ENCODE results near the gene ESRRA. TPM values are rescaled to one million over a fixed set of nuclear protein-coding genes. Genes with fewer than 3 reads are reported as not detected.

The ESRRA gene
- total RNA-seq, 2 donors from 2014 or later: 25.7 to 26.6 TPM

GRCh38 chr11:64340671-64341335 is 35.5 kb downstream of the ESRRA start:
- Mint-ChIP-seq H3K4me1 (peaks cover 29% of the 10 kb centered on the region), H3K27ac (peak overlapping the region; percentile 98), H3K36me3 (ENCODE audit: low read depth) (peaks cover 3% of the 10 kb centered on the region), H3K4me3 (peak overlapping the region; percentile 95), H3K27me3 (no peaks in the 10 kb centered on the region)
- no peaks in the 10 kb centered on the region for H3K9me3 ChIP-seq (ENCODE audit: control insufficient read depth, low read length, poor library complexity, severe bottlenecking)
- DNase-seq: peak; percentile 67 to 69 (median 68)
- ATAC-seq: peak; percentile 47

- no peak for DNase-seq
- Mint-ChIP-seq H3K4me3 (peak overlapping the region; percentile 95), H3K27ac (peak overlapping the region; percentile 98), H3K27me3 (no peaks in the 10 kb centered on the region), H3K36me3 (ENCODE audit: low read depth) (peaks cover 3% of the 10 kb centered on the region), H3K4me1 (peaks cover 29% of the 10 kb centered on the region)
- no peaks in the 10 kb centered on the region for H3K9me3 ChIP-seq (ENCODE audit: control insufficient read depth, low read length, poor library complexity, severe bottlenecking)
- no peak for ATAC-seq
These were observed 36.1 kb downstream of the ESRRA start for GRCh38 chr11:64341429-64341828.

GRCh38 chr11:64341851-64342791 is 36.8 kb downstream of the ESRRA start:
- Mint-ChIP-seq H3K27ac (peak overlapping the region; percentile 98), H3K36me3 (ENCODE audit: low read depth) (peaks cover 3% of the 10 kb centered on the region)
- no peaks in the 10 kb centered on the region for H3K9me3 ChIP-seq (ENCODE audit: control insufficient read depth, low read length, poor library complexity, severe bottlenecking)

GRCh38 chr11:64342869-64343745 is 37.8 kb downstream of the ESRRA start:
- H3K36me3 Mint-ChIP-seq (ENCODE audit: low read depth): peaks cover 3% of the 10 kb centered on the region
- no peaks in the 10 kb centered on the region for H3K9me3 ChIP-seq (ENCODE audit: control insufficient read depth, low read length, poor library complexity, severe bottlenecking)
- peak overlapping the region; percentile 68 for H3K4me3 Mint-ChIP-seq
- ATAC-seq (no peak), DNase-seq (no peak)
- peaks cover 29% of the 10 kb centered on the region for H3K4me1 Mint-ChIP-seq
- H3K27me3 Mint-ChIP-seq: no peaks in the 10 kb centered on the region
- H3K27ac Mint-ChIP-seq: no peak overlapping the region

More at GRCh38 chr11:64341851-64342791, 36.8 kb downstream of the ESRRA start:
- H3K4me1 Mint-ChIP-seq: peaks cover 27% of the 10 kb centered on the region
- no peaks in the 10 kb centered on the region for H3K27me3 Mint-ChIP-seq
- DNase-seq (peak; percentile 83 to 89 (median 88)), ATAC-seq (peak; percentile 69)
- peak overlapping the region; percentile 95 for H3K4me3 Mint-ChIP-seq

- DNase-seq: no peak
- no peak overlapping the region for H3K4me3 Mint-ChIP-seq
- H3K27me3 Mint-ChIP-seq: no peaks in the 10 kb centered on the region
- peak overlapping the region; percentile 43 for H3K27ac Mint-ChIP-seq
- H3K9me3 ChIP-seq (ENCODE audit: control insufficient read depth, low read length, poor library complexity, severe bottlenecking): no peaks in the 10 kb centered on the region
- H3K36me3 Mint-ChIP-seq (ENCODE audit: low read depth): peaks cover 3% of the 10 kb centered on the region
- H3K4me1 Mint-ChIP-seq: peaks cover 28% of the 10 kb centered on the region
- no peak for ATAC-seq
These were observed 38.6 kb downstream of the ESRRA start for GRCh38 chr11:64343767-64344559.

- peak overlapping the region; percentile 43 for H3K27ac Mint-ChIP-seq
- peaks cover 3% of the 10 kb centered on the region for H3K36me3 Mint-ChIP-seq (ENCODE audit: low read depth)
- DNase-seq (no peak), ATAC-seq (no peak)
- no peaks in the 10 kb centered on the region for H3K9me3 ChIP-seq (ENCODE audit: control insufficient read depth, low read length, poor library complexity, severe bottlenecking)
- no peak overlapping the region for H3K4me3 Mint-ChIP-seq
- peaks cover 20% of the 10 kb centered on the region for H3K4me1 Mint-ChIP-seq
- no peaks in the 10 kb centered on the region for H3K27me3 Mint-ChIP-seq
These were observed 39.5 kb downstream of the ESRRA start for GRCh38 chr11:64344787-64345186.

- H3K27ac Mint-ChIP-seq: peak overlapping the region; percentile 19
- H3K4me3 Mint-ChIP-seq: no peak overlapping the region
These were observed 42.0 kb downstream of the ESRRA start for GRCh38 chr11:64347193-64347867.

GRCh38 chr11:64348383-64349024 is 43.2 kb downstream of the ESRRA start:
- Mint-ChIP-seq H3K4me1 (peaks cover 11% of the 10 kb centered on the region), H3K27me3 (no peaks in the 10 kb centered on the region), H3K36me3 (ENCODE audit: low read depth) (peaks cover 3% of the 10 kb centered on the region), H3K4me3 (no peak overlapping the region), H3K27ac (no peak overlapping the region)
- DNase-seq: no peak
- no peak for ATAC-seq
- no peaks in the 10 kb centered on the region for H3K9me3 ChIP-seq (ENCODE audit: control insufficient read depth, low read length, poor library complexity, severe bottlenecking)

More at GRCh38 chr11:64347193-64347867, 42.0 kb downstream of the ESRRA start:
- no peaks in the 10 kb centered on the region for H3K9me3 ChIP-seq (ENCODE audit: control insufficient read depth, low read length, poor library complexity, severe bottlenecking)
- DNase-seq (no peak), ATAC-seq (no peak)
- Mint-ChIP-seq H3K27me3 (no peaks in the 10 kb centered on the region), H3K36me3 (ENCODE audit: low read depth) (peaks cover 3% of the 10 kb centered on the region), H3K4me1 (peaks cover 16% of the 10 kb centered on the region)

- H3K4me1 Mint-ChIP-seq: peaks cover 11% of the 10 kb centered on the region
- H3K9me3 ChIP-seq (ENCODE audit: control insufficient read depth, low read length, poor library complexity, severe bottlenecking): no peaks in the 10 kb centered on the region
- peaks cover 3% of the 10 kb centered on the region for H3K36me3 Mint-ChIP-seq (ENCODE audit: low read depth)
- DNase-seq (no peak), ATAC-seq (no peak)
- no peak overlapping the region for H3K4me3 Mint-ChIP-seq
- no peak overlapping the region for H3K27ac Mint-ChIP-seq
- no peaks in the 10 kb centered on the region for H3K27me3 Mint-ChIP-seq
These were observed 43.7 kb downstream of the ESRRA start for GRCh38 chr11:64349025-64349387.

- no peaks in the 10 kb centered on the region for H3K27me3 Mint-ChIP-seq
- no peak for DNase-seq
- H3K9me3 ChIP-seq (ENCODE audit: control insufficient read depth, low read length, poor library complexity, severe bottlenecking): no peaks in the 10 kb centered on the region
- no peak for ATAC-seq
- H3K4me3 Mint-ChIP-seq: no peak overlapping the region
- peaks cover 3% of the 10 kb centered on the region for H3K36me3 Mint-ChIP-seq (ENCODE audit: low read depth)
- peaks cover 11% of the 10 kb centered on the region for H3K4me1 Mint-ChIP-seq
- no peak overlapping the region for H3K27ac Mint-ChIP-seq
These were observed 44.1 kb downstream of the ESRRA start for GRCh38 chr11:64349404-64349803.

- H3K36me3 Mint-ChIP-seq (ENCODE audit: low read depth): no peaks in the 10 kb centered on the region
- peaks cover 6% of the 10 kb centered on the region for H3K4me1 Mint-ChIP-seq
- H3K27ac Mint-ChIP-seq: no peak overlapping the region
These were observed 45.9 kb downstream of the ESRRA start for GRCh38 chr11:64351136-64351631.

More at GRCh38 chr11:64351136-64351631, 45.9 kb downstream of the ESRRA start:
- peak; percentile 14 for ATAC-seq
- no peaks in the 10 kb centered on the region for H3K9me3 ChIP-seq (ENCODE audit: control insufficient read depth, low read length, poor library complexity, severe bottlenecking)
- no peaks in the 10 kb centered on the region for H3K27me3 Mint-ChIP-seq
- DNase-seq: no peak
- H3K4me3 Mint-ChIP-seq: no peak overlapping the region
